Tibial artery (tissue), 4 donors: ENCODE measurements around the gene GRIK4.
"Not testable (repeated sequence)": the region's sequence is repeated elsewhere in the genome, so short reads cannot be mapped to it uniquely, and the experiment has no call there.

Experiments used
- DNase-seq, 2 donors: peaks; one replicate each; pipeline ENCODE4 v3.0.0-alpha.2; 2019
- H3K27ac ChIP-seq, 2 donors: fragments of 200-600 bp; sonication (generic) in 1 of 2; 1 replicate in 1 of 2; 2 replicates in 1 of 2; pipeline ENCODE4 v1.5.1; 2018 to 2019; ENCODE audit warnings: mild to moderate bottlenecking in 1 of 2
- H3K27me3 ChIP-seq, 2 donors: fragments of 200-600 bp; sonication (generic) in 1 of 2; one replicate each; pipeline versions ENCODE4 v1.5.1 to v1.6.0; 2016 to 2019
- H3K36me3 ChIP-seq, 3 donors: fragments of 200-600 bp; sonication (generic) in 2 of 3; one replicate each; pipeline ENCODE4 v1.5.1; 2016 to 2019; ENCODE audit warnings: mild to moderate bottlenecking in 2 of 3
- H3K4me1 ChIP-seq, 4 donors: fragments of 200-600 bp; sonication (generic) in 2 of 4; 1 replicate in 3 of 4; 2 replicates in 1 of 4; pipeline ENCODE4 v1.5.1; 2016 to 2019
- H3K4me3 ChIP-seq, 2 donors: fragments of 200-600 bp; sonication (generic) in 1 of 2; 1 replicate in 1 of 2; 2 replicates in 1 of 2; pipeline ENCODE4 v1.5.1; 2018 to 2019; ENCODE audit warnings: mild to moderate bottlenecking in 2 of 2
- H3K9me3 ChIP-seq, 3 donors: fragments of 200-600 bp; sonication (generic) in 1 of 3; one replicate each; pipeline ENCODE4 v1.5.1; 2016 to 2019
- intact Hi-C: fragments of 100-400 bp; cut with DNase I; formaldehyde crosslinking; loops from one replicate; pipeline ENCODE4 v1.15.0; 2023; ENCODE audit warnings: low total_unique reads
- TF ChIP-seq, protein P1 (sequence below), 2 experiments: fragments of 200-600 bp in 1 of 2; fragments of 450-650 bp in 1 of 2; IDR thresholded peaks; one replicate each; pipeline ENCODE4 v1.5.1; 2017 to 2019; ENCODE audit warnings: antibody characterized with exemption in 2 of 2, mild to moderate bottlenecking in 1 of 2, moderate library complexity in 1 of 2

Gene GRIK4

DNA sequence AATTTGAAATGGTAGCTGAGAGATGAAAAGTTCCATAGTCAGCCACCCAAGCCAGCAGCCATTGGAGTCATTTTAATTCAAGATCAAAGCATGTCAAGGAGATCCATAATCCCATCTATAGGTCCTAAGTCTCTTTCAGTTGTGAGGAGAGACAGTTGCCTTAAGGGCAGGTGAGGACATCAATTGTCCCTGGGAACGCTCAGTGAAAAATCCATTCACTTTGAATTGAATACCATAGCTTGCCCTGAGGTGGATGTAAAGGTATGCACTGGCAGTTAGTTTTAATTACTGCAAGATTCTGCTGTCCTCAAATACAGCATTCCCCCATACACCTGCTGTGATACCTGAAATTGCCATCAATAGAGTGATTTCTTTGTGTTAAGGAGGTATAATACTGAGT, 487.0 kb downstream of the GRIK4 start:
- H3K9me3 ChIP-seq: no peaks in the 10 kb centered on the region
- no peaks in the 10 kb centered on the region for H3K36me3 ChIP-seq
- no peak overlapping the region for H3K27ac ChIP-seq
- intact Hi-C loops: no loop called here
- peaks cover 0 to 26% of the 10 kb centered on the region in 2 donors for H3K27me3 ChIP-seq
- H3K4me3 ChIP-seq: no peak overlapping the region
- H3K4me1 ChIP-seq: no peaks in the 10 kb centered on the region
- TF ChIP-seq, protein P1, sequence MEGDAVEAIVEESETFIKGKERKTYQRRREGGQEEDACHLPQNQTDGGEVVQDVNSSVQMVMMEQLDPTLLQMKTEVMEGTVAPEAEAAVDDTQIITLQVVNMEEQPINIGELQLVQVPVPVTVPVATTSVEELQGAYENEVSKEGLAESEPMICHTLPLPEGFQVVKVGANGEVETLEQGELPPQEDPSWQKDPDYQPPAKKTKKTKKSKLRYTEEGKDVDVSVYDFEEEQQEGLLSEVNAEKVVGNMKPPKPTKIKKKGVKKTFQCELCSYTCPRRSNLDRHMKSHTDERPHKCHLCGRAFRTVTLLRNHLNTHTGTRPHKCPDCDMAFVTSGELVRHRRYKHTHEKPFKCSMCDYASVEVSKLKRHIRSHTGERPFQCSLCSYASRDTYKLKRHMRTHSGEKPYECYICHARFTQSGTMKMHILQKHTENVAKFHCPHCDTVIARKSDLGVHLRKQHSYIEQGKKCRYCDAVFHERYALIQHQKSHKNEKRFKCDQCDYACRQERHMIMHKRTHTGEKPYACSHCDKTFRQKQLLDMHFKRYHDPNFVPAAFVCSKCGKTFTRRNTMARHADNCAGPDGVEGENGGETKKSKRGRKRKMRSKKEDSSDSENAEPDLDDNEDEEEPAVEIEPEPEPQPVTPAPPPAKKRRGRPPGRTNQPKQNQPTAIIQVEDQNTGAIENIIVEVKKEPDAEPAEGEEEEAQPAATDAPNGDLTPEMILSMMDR (IDR thresholded peaks at IDR 0.05): no peak
- no peak for DNase-seq

DNA sequence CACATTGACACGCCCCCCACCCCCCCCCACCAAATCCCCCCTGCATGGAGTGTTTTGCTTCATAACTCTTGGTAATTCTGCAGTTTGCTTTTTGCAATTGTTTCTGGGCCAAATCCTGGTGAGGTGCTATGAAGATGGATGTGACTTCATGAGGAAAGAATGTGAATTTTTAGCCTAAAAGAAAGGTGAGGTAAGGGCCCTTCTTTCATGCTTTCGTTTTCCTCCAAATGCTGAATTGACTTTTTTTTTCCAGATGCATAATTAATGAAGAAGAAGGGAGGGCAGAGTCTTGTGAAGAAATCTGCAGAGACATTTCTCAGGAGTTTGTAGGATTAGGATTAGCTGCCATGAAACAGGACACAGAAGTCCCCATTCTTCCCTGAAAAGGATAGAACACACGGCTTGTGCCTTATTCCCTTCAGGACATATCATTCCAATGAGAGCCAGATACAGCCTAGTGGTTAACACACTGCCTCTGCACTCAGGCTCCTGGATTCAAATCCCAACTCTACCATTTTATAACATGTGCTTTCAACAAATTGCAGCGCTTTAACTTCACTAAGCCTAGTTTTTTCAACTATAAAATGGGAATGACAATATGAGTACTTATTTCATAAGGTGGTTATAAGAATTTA, 492.8 kb downstream of the GRIK4 start:
- intact Hi-C loops: no loop called here
- no peak for DNase-seq
- no peaks in the 10 kb centered on the region for H3K4me1 ChIP-seq
- no peaks in the 10 kb centered on the region for H3K36me3 ChIP-seq
- TF ChIP-seq, protein P1 (IDR thresholded peaks at IDR 0.05): no peak
- H3K27ac ChIP-seq: no peak overlapping the region
- H3K4me3 ChIP-seq: no peak overlapping the region
- H3K27me3 ChIP-seq: peaks cover 0 to 10% of the 10 kb centered on the region in 2 donors
- H3K9me3 ChIP-seq: no peaks in the 10 kb centered on the region

DNA sequence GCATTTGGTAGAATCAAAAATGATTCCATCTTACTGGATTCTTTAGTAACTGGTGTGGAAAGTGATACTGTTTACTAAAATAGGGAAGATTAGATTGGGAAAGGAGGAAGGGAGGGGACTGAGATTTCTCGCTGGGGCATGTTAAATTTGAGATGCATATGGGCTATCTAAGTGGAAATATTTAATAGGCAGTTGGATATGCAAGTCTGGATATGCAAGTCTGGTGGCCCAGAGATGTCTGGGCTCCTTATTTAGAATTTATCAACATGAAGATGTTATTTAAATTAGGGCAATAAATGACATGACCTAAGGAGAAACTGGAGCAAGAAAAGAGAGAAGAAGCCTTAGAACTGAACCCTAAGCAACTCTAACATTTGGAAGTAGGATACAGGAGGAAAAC, 495.4 kb downstream of the GRIK4 start:
- intact Hi-C loops: no loop called here
- no peak for DNase-seq
- Histone ChIP-seq H3K4me1 (no peaks in the 10 kb centered on the region), H3K27me3 (peaks cover 0 to 8% of the 10 kb centered on the region in 2 donors), H3K4me3 (no peak overlapping the region), H3K27ac (no peak overlapping the region), H3K36me3 (no peaks in the 10 kb centered on the region), H3K9me3 (no peaks in the 10 kb centered on the region)
- TF ChIP-seq, protein P1 (IDR thresholded peaks at IDR 0.05): no peak

DNA sequence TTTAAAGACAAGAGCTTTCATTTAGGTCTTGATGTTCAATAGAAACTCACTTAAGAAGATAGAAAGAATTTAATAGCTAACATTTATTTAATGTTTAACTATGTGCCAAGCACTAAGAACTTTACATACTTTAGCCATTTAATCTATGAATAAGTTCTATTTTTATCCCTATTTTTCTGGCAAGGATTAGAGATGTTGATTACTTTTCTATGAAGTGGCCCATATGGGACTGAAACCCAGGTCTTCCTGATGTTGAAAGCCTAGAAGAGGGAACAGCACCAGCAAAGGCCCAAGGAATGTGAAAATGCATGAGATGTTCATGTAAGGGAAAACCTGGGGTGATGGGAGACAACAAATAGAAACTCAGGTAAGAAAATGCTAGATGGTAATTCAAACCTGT, 497.0 kb downstream of the GRIK4 start:
- Histone ChIP-seq H3K27ac (no peak overlapping the region), H3K36me3 (no peaks in the 10 kb centered on the region), H3K27me3 (no peaks in the 10 kb centered on the region), H3K4me1 (no peaks in the 10 kb centered on the region), H3K9me3 (no peaks in the 10 kb centered on the region), H3K4me3 (no peak overlapping the region)
- intact Hi-C loops: no loop called here
- no peak for DNase-seq
- TF ChIP-seq, protein P1 (IDR thresholded peaks at IDR 0.05): no peak

DNA sequence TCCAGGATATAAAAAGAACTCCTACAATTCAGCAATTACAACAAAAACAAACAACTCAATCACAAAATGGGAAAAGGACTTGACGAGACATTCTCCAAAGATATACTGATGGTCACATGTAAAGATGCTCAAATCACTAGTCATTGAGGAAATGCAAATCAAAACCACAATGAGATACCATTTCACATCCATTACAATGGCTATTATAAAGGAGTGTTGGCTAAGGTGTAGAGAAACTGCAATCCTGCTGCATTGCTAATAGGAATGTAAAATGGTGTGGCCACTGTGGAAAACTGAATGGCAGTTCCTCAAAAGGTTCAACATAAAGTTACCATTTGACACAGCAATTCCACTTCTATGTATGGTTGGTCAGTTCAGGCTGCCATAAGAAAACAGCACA, 500.5 kb downstream of the GRIK4 start:
- TF ChIP-seq, protein P1 (IDR thresholded peaks at IDR 0.05): no peak
- Histone ChIP-seq H3K27ac (no peak overlapping the region), H3K9me3 (no peaks in the 10 kb centered on the region), H3K36me3 (no peaks in the 10 kb centered on the region), H3K4me1 (no peaks in the 10 kb centered on the region), H3K4me3 (no peak overlapping the region), H3K27me3 (no peaks in the 10 kb centered on the region)
- intact Hi-C loops: no loop called here
- DNase-seq: no peak

DNA sequence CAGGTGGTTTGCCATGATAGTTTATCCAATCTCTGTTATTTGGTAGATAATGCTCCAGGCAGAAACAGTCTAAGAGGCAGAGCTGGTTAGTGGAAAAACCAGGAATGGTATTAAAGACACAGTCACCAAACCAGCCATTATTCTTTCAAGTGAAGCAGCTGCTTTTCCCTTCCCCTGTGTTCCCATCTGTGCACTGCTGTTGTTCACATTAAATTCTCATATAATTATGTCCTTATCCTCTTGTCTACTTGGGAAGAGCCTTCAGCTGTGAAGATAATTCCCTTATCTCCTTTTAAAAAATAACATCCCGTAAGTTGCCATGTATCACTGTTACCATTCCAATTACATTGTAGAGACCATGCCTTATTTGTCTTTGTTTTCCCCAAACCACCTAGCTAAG, 507.2 kb downstream of the GRIK4 start:
- DNase-seq: no peak
- no peaks in the 10 kb centered on the region for H3K27me3 ChIP-seq
- intact Hi-C loops: no loop called here
- H3K4me3 ChIP-seq: no peak overlapping the region
- no peaks in the 10 kb centered on the region for H3K36me3 ChIP-seq
- H3K27ac ChIP-seq: no peak overlapping the region
- H3K4me1 ChIP-seq: peaks cover 0 to 6% (median 4%) of the 10 kb centered on the region in 4 donors
- H3K9me3 ChIP-seq: no peaks in the 10 kb centered on the region
- TF ChIP-seq, protein P1 (IDR thresholded peaks at IDR 0.05): no peak

DNA sequence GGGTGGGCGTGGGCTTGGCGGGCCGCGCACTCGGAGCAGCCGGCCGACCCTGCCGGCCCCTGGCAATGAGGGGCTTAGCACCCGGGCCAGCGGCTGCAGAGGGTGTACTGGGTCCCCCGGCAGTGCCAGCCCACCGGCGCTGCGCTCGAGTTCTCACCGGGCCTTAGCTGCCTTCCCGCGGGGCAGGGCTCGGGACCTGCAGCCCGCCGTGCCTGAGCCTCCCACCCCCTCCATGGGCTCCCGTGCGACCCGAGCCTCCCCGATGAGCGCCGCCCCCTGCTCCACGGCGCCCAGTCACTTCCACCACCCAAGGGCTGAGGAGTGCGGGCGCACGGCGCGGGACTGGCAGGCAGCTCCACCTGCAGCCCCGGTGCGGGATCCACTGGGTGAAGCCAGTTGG, 510.2 kb downstream of the GRIK4 start:
- H3K4me3 ChIP-seq, DNase-seq, H3K9me3 ChIP-seq, H3K27me3 ChIP-seq, H3K36me3 ChIP-seq, intact Hi-C loops, H3K27ac ChIP-seq: not testable (repeated sequence)
- H3K4me1 ChIP-seq: peaks cover 0 to 19% (median 14%) of the 10 kb centered on the region in 4 donors
